Mucosa of descending colon (tissue), 3 donors: Measurements from ENCODE around the gene VAPB. TPM values are rescaled to one million over a fixed set of nuclear protein-coding genes. Genes with fewer than 3 reads are reported as not detected.

Source experiments
- ATAC-seq: fragments of 200-7000 bp; cut with Tn5 transposase; one replicate; pipeline ENCODE4 v1.9.1; 2020; ENCODE audit warnings: mild to moderate bottlenecking, moderate library complexity
- DNase-seq, 3 donors: peaks; one replicate each; pipeline ENCODE4 v3.0.0-alpha.2; 2020
- H3K36me3 ChIP-seq: fragments of 200-600 bp; one replicate; pipeline ENCODE4 v1.8.0; 2021; ENCODE audit warnings: low read depth, mild to moderate bottlenecking
- H3K4me1 ChIP-seq: fragments of 200-600 bp; one replicate; pipeline ENCODE4 v1.8.0; 2021; ENCODE audit warnings: low read depth, mild to moderate bottlenecking
- H3K4me3 ChIP-seq: fragments of 200-600 bp; one replicate; pipeline ENCODE4 v1.8.0; 2021; ENCODE audit warnings: mild to moderate bottlenecking
- H3K9me3 ChIP-seq: fragments of 200-600 bp; one replicate; pipeline ENCODE4 v1.8.0; 2021; ENCODE audit warnings: mild to moderate bottlenecking
- CTCF ChIP-seq: fragments of 200-600 bp; IDR thresholded peaks from one replicate; pipeline ENCODE4 v1.8.0; 2022; ENCODE audit warnings: antibody characterized with exemption, mild to moderate bottlenecking
- intact Hi-C, 2 donors: fragments of 100-400 bp; cut with DNase I in 1 of 2; cut with micrococcal nuclease in 1 of 2; formaldehyde crosslinking; loops; one replicate each; pipeline versions ENCODE4 v1.11.0 to v1.11.1; 2022; cut with DNase I, micrococcal nuclease
- total RNA-seq, 3 donors: library from RNA; stranded (reverse); fragmentation: NEBNext Ultra II Directional in 2 of 3; extraction: Animal tissue kit (Norgen Biotek cat#: 25700) in 2 of 3; gene quantifications; one replicate each; pipeline versions ENCODE4 v1.2.1 to v1.2.4, GENCODE V29; 2021 to 2023
- donor health status: DM: no; HTN: no; CAD: no; lungs with moderate emphysema.
- donor health status: DM: no; HTN: no; CAD: no.
- donor health status: DM: no; HTN: yes; CAD: no.

Gene VAPB
- total RNA-seq, 3 donors from 2014 or later = 52.5 to 74.6 (median 58.8) TPM

DNA sequence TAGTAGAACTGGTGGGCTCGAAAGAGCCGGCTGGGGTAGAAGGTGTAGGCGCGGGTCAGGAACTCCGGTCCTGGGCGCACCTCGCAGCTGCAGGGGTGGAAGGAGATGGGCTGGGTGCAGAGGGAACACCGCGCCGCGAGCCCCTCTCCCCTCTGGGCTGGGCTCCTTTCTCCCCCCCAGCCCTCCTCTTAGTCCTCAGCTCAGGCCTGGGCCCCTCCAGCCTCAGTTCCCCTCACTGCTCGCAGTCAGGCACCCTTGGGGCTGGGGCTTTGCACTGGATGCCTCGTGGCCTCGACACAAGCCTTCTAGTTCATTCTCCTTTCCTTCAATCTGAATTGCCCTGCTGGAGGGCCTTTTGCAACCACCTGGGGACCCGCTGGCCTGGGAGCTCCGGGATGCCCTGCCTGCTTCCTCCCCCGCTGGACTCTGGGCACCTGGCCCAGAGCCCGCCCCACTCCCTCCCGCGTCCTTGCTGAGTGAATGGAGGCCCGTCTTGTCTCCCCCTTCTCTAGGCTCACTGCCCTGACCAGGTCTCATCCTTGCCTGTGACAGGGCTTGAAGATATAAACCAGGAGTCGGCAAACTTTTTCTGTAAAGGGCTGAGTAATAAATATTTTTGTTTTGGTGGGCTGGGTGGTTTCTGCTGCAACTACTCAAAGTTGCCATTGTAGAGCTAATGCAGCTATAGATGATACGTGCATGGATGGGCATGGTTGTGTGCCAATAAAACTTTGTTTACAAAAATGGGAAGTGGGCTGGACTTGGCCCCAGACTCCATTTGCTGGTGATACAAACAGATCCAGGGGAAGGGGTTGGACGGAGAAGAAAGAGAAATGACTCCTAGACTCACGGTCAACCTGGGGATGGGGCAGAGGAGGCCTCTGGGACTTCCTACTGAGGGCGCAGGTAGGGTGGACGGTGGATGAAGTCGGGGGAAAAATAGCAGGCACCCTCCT is 78.8 kb downstream of the VAPB start:
- no peak for TF ChIP-seq CTCF
- intact Hi-C loops = no loop called here
- ATAC-seq (no peak), DNase-seq (no peak)
- Histone ChIP-seq H3K36me3 (no peaks in the 10 kb centered on the region), H3K4me1 (no peaks in the 10 kb centered on the region), H3K4me3 (no peak overlapping the region), H3K9me3 (no peaks in the 10 kb centered on the region)

DNA sequence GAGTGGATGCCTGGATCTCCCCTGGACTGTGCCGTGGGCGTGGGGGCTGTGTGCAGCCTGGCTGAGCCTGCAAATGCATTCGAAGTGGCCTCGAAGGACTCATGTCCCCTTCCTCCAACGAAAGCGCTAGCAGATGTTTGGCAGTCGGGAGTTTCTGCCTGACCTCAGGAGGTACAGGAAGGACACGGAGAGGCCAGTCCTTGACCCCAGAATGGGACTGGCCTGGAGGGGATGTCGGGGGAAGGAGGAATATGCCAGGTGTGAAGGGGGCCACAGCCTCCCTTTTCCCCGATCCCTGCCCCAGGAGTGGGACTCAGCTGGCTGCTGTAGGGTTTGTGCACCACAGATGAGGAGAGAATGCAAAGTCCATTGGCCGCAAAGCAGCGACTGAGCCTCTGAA is 80.6 kb downstream of the VAPB start:
- H3K4me3 ChIP-seq = no peak overlapping the region
- DNase-seq = no peak
- no peak for TF ChIP-seq CTCF
- H3K9me3 ChIP-seq = no peaks in the 10 kb centered on the region
- no peaks in the 10 kb centered on the region for H3K4me1 ChIP-seq
- intact Hi-C loops = no loop called here
- no peaks in the 10 kb centered on the region for H3K36me3 ChIP-seq
- no peak for ATAC-seq

- DNase-seq = no peak
- Histone ChIP-seq H3K4me1 (no peaks in the 10 kb centered on the region), H3K9me3 (no peaks in the 10 kb centered on the region), H3K4me3 (no peak overlapping the region), H3K36me3 (no peaks in the 10 kb centered on the region)
- no peak for TF ChIP-seq CTCF
- ATAC-seq = no peak
- intact Hi-C loops = no loop called here
These were observed 81.5 kb downstream of the VAPB start for GRCh38 chr20:58470336-58471192.

DNA sequence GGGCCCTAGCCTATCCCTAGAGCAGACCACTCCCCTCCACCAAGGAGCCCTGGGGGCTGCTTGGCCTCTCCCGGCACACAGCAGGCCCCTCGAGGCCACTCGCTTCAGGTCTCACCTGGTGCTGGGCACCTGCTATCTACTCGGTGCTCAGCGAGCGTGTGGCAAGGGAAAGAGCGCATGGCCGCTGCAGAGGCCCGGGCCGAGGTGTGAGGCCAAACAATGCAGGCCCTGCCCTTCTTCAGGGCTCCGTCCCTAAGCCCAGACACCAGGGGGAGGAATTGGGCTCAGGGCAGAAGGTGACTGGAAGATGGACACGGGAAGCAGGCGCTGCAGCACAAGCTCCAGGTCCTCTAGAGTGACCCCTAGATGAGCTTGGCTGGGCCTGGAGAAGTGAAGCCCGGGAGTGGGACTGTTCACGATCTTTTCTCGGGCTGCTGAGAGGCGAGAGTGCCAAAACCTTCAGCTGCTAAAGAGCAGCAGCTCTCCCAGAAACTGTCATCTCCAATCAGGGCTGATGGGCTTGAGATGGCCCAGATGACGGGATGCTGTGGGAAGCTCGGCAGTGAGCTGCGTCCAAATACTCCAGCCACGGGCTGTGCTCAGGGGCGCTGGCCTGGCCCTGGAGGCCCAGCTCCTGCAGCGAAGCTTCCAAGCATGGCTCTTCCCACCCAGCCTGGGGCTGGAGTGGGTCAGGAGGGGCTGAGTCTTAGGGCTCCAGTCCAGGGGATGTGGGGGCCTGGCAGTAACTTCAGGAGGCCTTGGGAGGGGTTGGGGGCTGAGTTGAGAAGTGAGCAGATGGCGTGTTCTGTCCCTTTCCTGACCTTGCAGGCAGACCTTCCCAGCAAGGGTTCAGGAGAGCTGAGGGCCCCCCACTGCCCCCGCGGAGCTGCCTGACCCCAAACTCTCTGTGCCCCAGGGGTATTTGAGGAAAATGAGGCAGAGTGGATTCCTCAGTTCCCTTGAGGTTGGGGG is 82.5 kb downstream of the VAPB start:
- H3K4me3 ChIP-seq = no peak overlapping the region
- ATAC-seq = peak; percentile 56
- no peaks in the 10 kb centered on the region for H3K9me3 ChIP-seq
- no peaks in the 10 kb centered on the region for H3K36me3 ChIP-seq
- DNase-seq = peak in 2 of 3 donors; percentile 49
- no peaks in the 10 kb centered on the region for H3K4me1 ChIP-seq
- intact Hi-C loops = no loop called here
- TF ChIP-seq CTCF = no peak
